Natural killer cell (primary cell): Measurements from ENCODE around the gene ERFL. TPM values are rescaled to one million over a fixed set of nuclear protein-coding genes. Genes with fewer than 3 reads are reported as not detected.
"Not testable (repeated sequence)": the region's sequence is repeated elsewhere in the genome, so short reads cannot be mapped to it uniquely, and the experiment has no call there.

ENCODE experiments used
- ATAC-seq, 3 donors: fragments of 150-1000 bp in 2 of 3; fragments of 200-7000 bp in 1 of 3; cut with Tn5 transposase; 1 replicate in 1 of 3; 2 replicates in 2 of 3; pipeline ENCODE4 v1.10.0; 2021; ENCODE audit warnings: mild to moderate bottlenecking in 2 of 3, moderate library complexity in 2 of 3
- DNase-seq, 2 donors: peaks; one replicate each; pipeline versions ENCODE4 v3.0.0 to v3.0.0-alpha.2; 2013 to 2021; ENCODE audit warnings: mixed read lengths in 1 of 2
- H3K27ac ChIP-seq: one replicate; pipeline ENCODE4 v1.5.1; 2013; ENCODE audit warnings: mild to moderate bottlenecking, low read length
- H3K27me3 ChIP-seq: one replicate; pipeline ENCODE4 v1.6.1; 2013; ENCODE audit warnings: low read length; ENCODE audit not compliant: control insufficient read depth, insufficient read depth
- H3K36me3 ChIP-seq: one replicate; pipeline ENCODE4 v1.6.1; 2013; ENCODE audit warnings: low read length; ENCODE audit not compliant: control insufficient read depth, insufficient read depth
- H3K4me1 ChIP-seq: one replicate; pipeline ENCODE4 v1.6.1; 2013; ENCODE audit warnings: low read length; ENCODE audit not compliant: control insufficient read depth, insufficient read depth
- H3K4me3 ChIP-seq: one replicate; pipeline ENCODE4 v1.5.1; 2013; ENCODE audit warnings: low read length
- H3K9me3 ChIP-seq: one replicate; pipeline ENCODE4 v1.6.1; 2013; ENCODE audit warnings: low read length; ENCODE audit not compliant: control insufficient read depth, insufficient read depth
- H3K27ac Mint-ChIP-seq, 2 donors: one replicate each; pipeline ENCODE4 v1.8.0; 2022; ENCODE audit warnings: mild to moderate bottlenecking in 2 of 2, mixed read lengths in 2 of 2, moderate library complexity in 1 of 2
- H3K27me3 Mint-ChIP-seq, 2 donors: one replicate each; pipeline ENCODE4 v1.8.0; 2022; ENCODE audit warnings: low read depth in 2 of 2, mixed read lengths in 2 of 2
- H3K36me3 Mint-ChIP-seq: one replicate; pipeline ENCODE4 v1.8.0; 2022; ENCODE audit warnings: mixed read lengths
- H3K4me1 Mint-ChIP-seq, 2 donors: one replicate each; pipeline ENCODE4 v1.8.0; 2022; ENCODE audit warnings: mixed read lengths in 2 of 2
- H3K4me3 Mint-ChIP-seq: one replicate; pipeline ENCODE4 v1.8.0; 2022; ENCODE audit warnings: mild to moderate bottlenecking, moderate library complexity, mixed read lengths
- H3K9me3 Mint-ChIP-seq, 2 donors: one replicate each; pipeline ENCODE4 v1.8.0; 2022; ENCODE audit warnings: mixed read lengths in 2 of 2
- WGBS: methylation state at CpG from one replicate; pipeline ENCODE4 v1.1.7; 2013; ENCODE audit warnings: missing lambda C conversion rate; ENCODE audit not compliant: insufficient coverage; 5-methylcytosine and 5-hydroxymethylcytosine counted together
- intact Hi-C: fragments of 100-400 bp; cut with micrococcal nuclease; formaldehyde crosslinking; loops from one replicate; pipeline ENCODE4 v1.14.2; 2022
- total RNA-seq, 4 donors: library from RNA; stranded (reverse); fragments of 120-200 nt in 1 of 4; gene quantifications; one replicate each; pipeline versions ENCODE4 v1.2.3 to v1.2.4, GENCODE V29; 2013 to 2022
- TF ChIP-seq, protein P1 (sequence below): fragments of 200-600 bp; IDR thresholded peaks from one replicate; pipeline ENCODE4 v1.8.0; 2022; ENCODE audit warnings: antibody characterized with exemption

Gene ERFL
- total RNA-seq, 3 donors from 2014 or later (not counting 1 experiment from before 2014, with no cell fraction given): 1.1 to 2.1 (median 1.5) TPM

DNA sequence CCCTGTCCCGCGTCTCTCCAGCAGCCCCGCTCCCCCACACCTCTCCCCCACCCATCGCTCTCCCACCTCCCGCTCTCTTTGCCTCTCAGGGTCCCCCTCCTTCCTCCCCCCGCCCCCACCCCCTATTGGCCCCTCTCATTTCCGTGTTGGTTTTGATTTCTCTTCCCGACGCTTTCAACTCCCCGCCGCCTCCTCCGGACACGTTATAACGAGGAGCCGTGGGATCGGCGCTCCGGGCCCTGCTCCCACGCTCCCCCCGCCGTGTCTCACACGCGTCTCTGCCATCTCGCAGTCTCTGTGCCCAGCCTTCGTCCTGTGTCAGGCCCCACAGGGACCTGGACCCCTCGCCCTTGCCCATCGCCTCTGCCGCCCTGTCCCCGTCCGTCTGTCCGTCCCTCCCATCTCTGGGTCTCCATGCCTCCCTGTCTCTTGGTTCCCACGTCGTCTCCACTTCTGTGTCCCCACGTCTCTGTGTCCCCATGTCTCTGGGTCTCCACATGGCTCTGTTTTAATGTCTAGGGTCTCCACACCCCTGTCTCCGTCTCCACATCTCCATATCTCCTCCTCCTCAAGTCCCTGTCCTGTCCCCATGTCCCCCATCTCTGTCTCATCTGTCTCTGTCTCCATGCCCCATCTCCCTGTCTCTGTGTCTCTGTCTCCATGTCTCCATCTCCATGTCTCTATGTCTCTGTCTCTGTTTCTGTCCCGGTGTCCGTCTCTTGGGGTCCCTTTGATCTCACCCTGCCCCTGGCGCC is 13.1 kb downstream of the ERFL start:
- Mint-ChIP-seq H3K27ac (no peak overlapping the region), H3K9me3 (no peaks in the 10 kb centered on the region), H3K27me3 (peaks cover 0 to 18% of the 10 kb centered on the region in 2 donors), H3K4me1 (peaks cover 0 to 24% of the 10 kb centered on the region in 2 donors), H3K36me3 (no peaks in the 10 kb centered on the region), H3K4me3 (peak overlapping the region; percentile 32)
- ATAC-seq: no peak
- DNase-seq: peak in 1 of 2 donors; percentile 55
- 6% methylated on average over 34 of the region's 38 CpGs for WGBS
- H3K9me3 ChIP-seq: no peaks in the 10 kb centered on the region
- H3K4me1 ChIP-seq: peaks cover 46% of the 10 kb centered on the region
- intact Hi-C loops: no loop called here
- peaks cover 44% of the 10 kb centered on the region for H3K27me3 ChIP-seq
- no peak overlapping the region for H3K4me3 ChIP-seq
- H3K27ac ChIP-seq: no peak overlapping the region
- TF ChIP-seq, protein P1, sequence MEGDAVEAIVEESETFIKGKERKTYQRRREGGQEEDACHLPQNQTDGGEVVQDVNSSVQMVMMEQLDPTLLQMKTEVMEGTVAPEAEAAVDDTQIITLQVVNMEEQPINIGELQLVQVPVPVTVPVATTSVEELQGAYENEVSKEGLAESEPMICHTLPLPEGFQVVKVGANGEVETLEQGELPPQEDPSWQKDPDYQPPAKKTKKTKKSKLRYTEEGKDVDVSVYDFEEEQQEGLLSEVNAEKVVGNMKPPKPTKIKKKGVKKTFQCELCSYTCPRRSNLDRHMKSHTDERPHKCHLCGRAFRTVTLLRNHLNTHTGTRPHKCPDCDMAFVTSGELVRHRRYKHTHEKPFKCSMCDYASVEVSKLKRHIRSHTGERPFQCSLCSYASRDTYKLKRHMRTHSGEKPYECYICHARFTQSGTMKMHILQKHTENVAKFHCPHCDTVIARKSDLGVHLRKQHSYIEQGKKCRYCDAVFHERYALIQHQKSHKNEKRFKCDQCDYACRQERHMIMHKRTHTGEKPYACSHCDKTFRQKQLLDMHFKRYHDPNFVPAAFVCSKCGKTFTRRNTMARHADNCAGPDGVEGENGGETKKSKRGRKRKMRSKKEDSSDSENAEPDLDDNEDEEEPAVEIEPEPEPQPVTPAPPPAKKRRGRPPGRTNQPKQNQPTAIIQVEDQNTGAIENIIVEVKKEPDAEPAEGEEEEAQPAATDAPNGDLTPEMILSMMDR: no peak
- H3K36me3 ChIP-seq: no peaks in the 10 kb centered on the region

DNA sequence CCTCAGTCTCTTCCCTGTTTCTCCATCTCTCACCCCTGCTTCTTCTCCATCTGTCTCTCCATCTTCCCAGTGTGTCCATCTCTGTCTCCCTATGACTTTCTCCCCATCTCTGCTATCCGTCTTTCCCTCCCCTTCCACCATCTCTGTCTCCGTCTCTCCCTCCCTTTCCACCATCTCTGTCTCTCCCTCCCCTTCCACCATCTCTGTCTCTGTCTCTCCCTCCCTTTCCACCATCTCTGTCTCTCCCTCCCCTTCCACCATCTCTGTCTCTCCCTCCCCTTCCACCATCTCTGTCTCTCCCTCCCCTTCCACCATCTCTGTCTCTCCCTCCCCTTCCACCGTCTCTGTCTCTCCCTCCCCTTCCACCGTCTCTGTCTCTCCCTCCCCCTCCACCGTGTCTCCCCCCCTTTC is 13.8 kb downstream of the ERFL start:
- H3K9me3 ChIP-seq, DNase-seq, H3K4me3 ChIP-seq, H3K9me3 Mint-ChIP-seq, H3K27ac Mint-ChIP-seq, H3K36me3 ChIP-seq, intact Hi-C loops, H3K36me3 Mint-ChIP-seq, H3K27ac ChIP-seq, ATAC-seq: not testable (repeated sequence)
- 22% methylated on average over 1 of the region's 5 CpGs for WGBS
- Mint-ChIP-seq H3K4me3 (peak overlapping the region; percentile 75), H3K27me3 (peaks cover 0 to 18% of the 10 kb centered on the region in 2 donors), H3K4me1 (peaks cover 2 to 26% of the 10 kb centered on the region in 2 donors)
- Histone ChIP-seq H3K4me1 (peaks cover 46% of the 10 kb centered on the region), H3K27me3 (peaks cover 42% of the 10 kb centered on the region)

DNA sequence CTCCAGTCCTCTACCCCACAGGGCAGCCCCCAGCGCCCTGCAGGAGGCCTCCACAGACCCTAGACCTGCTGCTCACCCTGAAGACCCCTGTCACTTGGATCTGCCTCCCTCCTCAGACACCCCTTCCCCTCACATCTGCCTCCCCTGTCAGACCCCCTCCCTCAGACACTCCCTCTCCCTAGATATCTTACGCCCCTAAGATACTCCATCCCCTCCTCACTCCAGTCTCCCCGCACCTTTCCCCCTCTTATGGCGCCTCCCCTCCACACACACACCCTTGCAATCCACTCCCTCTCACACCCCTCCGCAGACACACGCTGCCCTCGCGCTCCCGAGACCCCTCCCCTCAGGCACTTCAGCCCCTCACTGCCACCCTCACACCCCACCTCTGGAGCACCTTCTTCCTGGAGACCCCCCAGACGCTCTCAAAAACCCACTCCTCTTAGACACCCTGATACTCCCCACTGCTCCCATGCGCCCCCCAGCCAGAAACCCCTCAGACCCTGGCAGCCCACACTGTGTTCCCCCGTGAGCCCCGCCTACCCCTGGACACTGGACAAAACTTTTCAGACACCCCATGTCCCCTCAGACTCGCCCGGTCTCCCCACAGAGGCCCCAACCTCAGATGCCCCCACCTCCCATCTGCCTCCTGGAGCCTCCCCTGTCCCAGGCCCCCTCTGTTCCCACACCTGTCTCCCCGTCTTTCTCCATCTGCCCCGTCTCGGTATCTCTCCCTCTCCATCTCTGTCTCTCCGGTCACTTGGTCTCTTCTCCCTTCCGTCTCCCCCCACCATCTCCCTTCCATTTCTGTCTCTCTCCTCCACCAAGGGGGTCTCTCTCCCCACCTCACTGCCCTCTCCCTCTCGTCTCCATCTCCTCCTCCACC is 14.5 kb downstream of the ERFL start:
- intact Hi-C loops: no loop called here
- peak overlapping the region; percentile 75 for H3K4me3 Mint-ChIP-seq
- 15% methylated on average over 21 of the region's 21 CpGs for WGBS

More for the DNA sequence above, 14.5 kb downstream of the ERFL start:
- Mint-ChIP-seq H3K36me3 (no peaks in the 10 kb centered on the region), H3K9me3 (no peaks in the 10 kb centered on the region), H3K27ac (peak overlapping the region in 1 of 2 donors; percentile 58), H3K27me3 (peaks cover 0 to 18% of the 10 kb centered on the region in 2 donors), H3K4me1 (peaks cover 8 to 26% of the 10 kb centered on the region in 2 donors)
- Histone ChIP-seq H3K36me3 (no peaks in the 10 kb centered on the region), H3K27me3 (peaks cover 42% of the 10 kb centered on the region), H3K27ac (no peak overlapping the region), H3K9me3 (no peaks in the 10 kb centered on the region), H3K4me3 (no peak overlapping the region), H3K4me1 (peaks cover 46% of the 10 kb centered on the region)
- TF ChIP-seq, protein P1: no peak
- DNase-seq (no peak), ATAC-seq (no peak)
